HL-60 (cell line): Measurements from ENCODE around the gene GPR32.

Source experiments
- DNase-seq, 2 experiments: peaks; one replicate each; pipeline ENCODE4 v3.0.0-alpha.2; 2010 to 2020; ENCODE audit warnings: low read depth in 1 of 2, low spot score in 1 of 2
- H3K27ac ChIP-seq: fragments of 250-450 bp; sonication (Bioruptor Pico); replicated peaks from 2 replicates; pipeline ENCODE4 v1.5.1; 2020; ENCODE audit warnings: mild to moderate bottlenecking, moderate library complexity
- H3K27me3 ChIP-seq: fragments of 250-450 bp; sonication (Bioruptor Pico); 2 replicates; pipeline ENCODE4 v1.5.1; 2021; ENCODE audit warnings: mild to moderate bottlenecking, moderate library complexity; ENCODE audit not compliant: insufficient read depth, poor library complexity, severe bottlenecking
- H3K4me3 ChIP-seq: replicated peaks from 2 replicates; pipeline ENCODE4 v1.5.1; 2011; ENCODE audit warnings: mild to moderate bottlenecking, control low read depth, low read length; ENCODE audit not compliant: insufficient read depth
- CTCF ChIP-seq: IDR thresholded peaks from one replicate; pipeline ENCODE4 v1.5.1; 2011; ENCODE audit warnings: low read length, control low read depth, inconsistent platforms; ENCODE audit not compliant: insufficient read depth
- GABPA ChIP-seq: IDR thresholded peaks from 2 replicates; pipeline ENCODE4 v1.6.1; 2012; ENCODE audit warnings: low read depth
- POLR2AphosphoS5 ChIP-seq: IDR thresholded peaks from 2 replicates; pipeline ENCODE4 v1.6.1; 2012; ENCODE audit warnings: low read depth
- SPI1 ChIP-seq: IDR thresholded peaks from 2 replicates; pipeline ENCODE4 v1.6.1; 2012; ENCODE audit warnings: low read depth, mild to moderate bottlenecking, borderline replicate concordance
- TF ChIP-seq, protein P1 (sequence below): IDR thresholded peaks from 2 replicates; pipeline ENCODE4 v1.6.1; 2012; ENCODE audit warnings: low read depth; ENCODE audit not compliant: insufficient replicate concordance

GPR32 gene

DNA sequence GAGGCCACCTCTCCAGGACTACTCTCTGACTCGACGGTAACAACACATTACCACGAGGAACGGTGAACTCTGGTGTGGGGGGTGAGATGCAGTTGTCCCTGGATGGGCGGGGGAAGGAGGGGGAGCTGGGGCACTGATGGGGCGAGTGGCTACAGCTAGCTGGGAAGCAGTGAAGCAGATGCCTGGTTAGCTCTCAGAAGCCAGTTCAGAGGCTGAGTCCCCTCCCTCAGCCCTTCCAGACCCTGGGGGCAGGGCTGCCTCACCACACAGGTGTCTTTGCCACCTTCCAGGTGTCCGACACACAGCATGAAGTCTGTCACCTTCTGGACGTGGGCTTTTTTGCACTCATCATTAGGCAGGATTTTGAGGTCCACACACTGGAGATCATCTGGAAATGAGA, 49.4 kb downstream of the GPR32 start:
- H3K27ac ChIP-seq: no peak overlapping the region
- peaks cover 34% of the 10 kb centered on the region for H3K27me3 ChIP-seq
- DNase-seq: no peak
- TF ChIP-seq CTCF: no peak
- TF ChIP-seq SPI1: no peak
- TF ChIP-seq, protein P1, sequence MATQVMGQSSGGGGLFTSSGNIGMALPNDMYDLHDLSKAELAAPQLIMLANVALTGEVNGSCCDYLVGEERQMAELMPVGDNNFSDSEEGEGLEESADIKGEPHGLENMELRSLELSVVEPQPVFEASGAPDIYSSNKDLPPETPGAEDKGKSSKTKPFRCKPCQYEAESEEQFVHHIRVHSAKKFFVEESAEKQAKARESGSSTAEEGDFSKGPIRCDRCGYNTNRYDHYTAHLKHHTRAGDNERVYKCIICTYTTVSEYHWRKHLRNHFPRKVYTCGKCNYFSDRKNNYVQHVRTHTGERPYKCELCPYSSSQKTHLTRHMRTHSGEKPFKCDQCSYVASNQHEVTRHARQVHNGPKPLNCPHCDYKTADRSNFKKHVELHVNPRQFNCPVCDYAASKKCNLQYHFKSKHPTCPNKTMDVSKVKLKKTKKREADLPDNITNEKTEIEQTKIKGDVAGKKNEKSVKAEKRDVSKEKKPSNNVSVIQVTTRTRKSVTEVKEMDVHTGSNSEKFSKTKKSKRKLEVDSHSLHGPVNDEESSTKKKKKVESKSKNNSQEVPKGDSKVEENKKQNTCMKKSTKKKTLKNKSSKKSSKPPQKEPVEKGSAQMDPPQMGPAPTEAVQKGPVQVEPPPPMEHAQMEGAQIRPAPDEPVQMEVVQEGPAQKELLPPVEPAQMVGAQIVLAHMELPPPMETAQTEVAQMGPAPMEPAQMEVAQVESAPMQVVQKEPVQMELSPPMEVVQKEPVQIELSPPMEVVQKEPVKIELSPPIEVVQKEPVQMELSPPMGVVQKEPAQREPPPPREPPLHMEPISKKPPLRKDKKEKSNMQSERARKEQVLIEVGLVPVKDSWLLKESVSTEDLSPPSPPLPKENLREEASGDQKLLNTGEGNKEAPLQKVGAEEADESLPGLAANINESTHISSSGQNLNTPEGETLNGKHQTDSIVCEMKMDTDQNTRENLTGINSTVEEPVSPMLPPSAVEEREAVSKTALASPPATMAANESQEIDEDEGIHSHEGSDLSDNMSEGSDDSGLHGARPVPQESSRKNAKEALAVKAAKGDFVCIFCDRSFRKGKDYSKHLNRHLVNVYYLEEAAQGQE: no peak
- TF ChIP-seq POLR2AphosphoS5: no peak
- TF ChIP-seq GABPA: no peak
- H3K4me3 ChIP-seq: no peak overlapping the region

DNA sequence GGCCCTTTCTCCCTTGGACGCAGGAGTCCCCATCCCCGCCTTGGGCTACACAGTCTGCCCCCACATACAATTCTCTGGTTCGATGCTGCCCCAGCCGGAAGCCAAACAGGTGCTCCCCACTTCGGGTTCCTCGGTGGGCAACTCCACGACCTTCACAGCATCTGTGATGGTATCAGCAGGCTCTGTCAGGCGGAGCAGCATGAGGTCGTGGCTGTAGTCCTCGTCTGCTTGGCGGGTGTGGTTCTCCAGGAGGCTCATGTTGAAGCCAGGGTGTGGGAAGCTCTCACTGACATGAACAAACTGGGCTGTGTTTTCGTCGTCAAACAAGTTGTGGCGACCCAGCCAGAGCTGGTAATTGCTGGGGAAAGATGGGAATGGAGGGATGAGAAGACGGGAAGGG, 49.8 kb downstream of the GPR32 start:
- Histone ChIP-seq H3K4me3 (no peak overlapping the region), H3K27ac (no peak overlapping the region), H3K27me3 (peaks cover 34% of the 10 kb centered on the region)
- no peak for DNase-seq
- TF ChIP-seq POLR2AphosphoS5: no peak
- no peak for TF ChIP-seq SPI1
- no peak for TF ChIP-seq GABPA
- TF ChIP-seq CTCF: no peak

GRCh38 chr19:50820549-50821247, 50.4 kb downstream of the GPR32 start:
- Histone ChIP-seq H3K4me3 (no peak overlapping the region), H3K27ac (no peak overlapping the region), H3K27me3 (peaks cover 34% of the 10 kb centered on the region)
- TF ChIP-seq, protein P1: no peak
- TF ChIP-seq POLR2AphosphoS5 (no peak), CTCF (no peak), GABPA (no peak), SPI1 (no peak)
- no peak for DNase-seq

GRCh38 chr19:50821248-50821612, 51.0 kb downstream of the GPR32 start:
- H3K4me3 ChIP-seq: no peak overlapping the region
- TF ChIP-seq, protein P1: no peak
- no peak for TF ChIP-seq SPI1
- no peak for TF ChIP-seq GABPA
- no peak for TF ChIP-seq CTCF
- no peak for TF ChIP-seq POLR2AphosphoS5
- H3K27ac ChIP-seq: no peak overlapping the region
- DNase-seq: no peak
- H3K27me3 ChIP-seq: peaks cover 34% of the 10 kb centered on the region
